Stimulated activated CD8-positive, alpha-beta memory T cell treated with anti-CD3 and anti-CD28 coated beads, Interleukin-7, amount 100 ng/mL, for 48 hours (primary cell): Measurements from ENCODE around the gene EFCAB5.
"Not testable (repeated sequence)": the region's sequence is repeated elsewhere in the genome, so short reads cannot be mapped to it uniquely, and the experiment has no call there.

Experiments used
- DNase-seq, 2 donors: peaks; one replicate each; pipeline ENCODE4 v3.0.0-alpha.2; 2020; ENCODE audit warnings: low read depth in 1 of 2; ENCODE audit errors: extremely low read depth in 1 of 2

EFCAB5 gene

GRCh38 chr17:30000755-30001257, 59.4 kb downstream of the EFCAB5 start:
- DNase-seq = no peak

DNA sequence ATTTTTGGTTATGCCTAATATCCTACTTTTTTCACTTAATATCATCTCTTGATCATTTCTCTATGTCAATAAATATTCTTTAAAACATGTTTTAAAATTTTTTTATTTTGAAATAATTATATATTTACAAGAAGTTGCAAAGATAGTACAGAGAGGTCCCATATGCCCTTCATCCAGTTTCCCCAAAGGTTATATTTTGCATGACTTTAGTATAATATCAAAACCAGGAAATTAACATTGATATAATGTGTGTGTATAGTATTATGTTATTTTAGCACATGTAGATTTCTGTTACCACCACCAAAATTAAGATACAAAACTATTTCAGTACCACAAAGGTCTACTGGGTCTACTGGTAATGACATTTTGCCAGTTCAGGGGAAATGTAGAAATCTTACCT, 60.7 kb downstream of the EFCAB5 start:
- no peak for DNase-seq

GRCh38 chr17:30005709-30006320, 64.4 kb downstream of the EFCAB5 start:
- DNase-seq = no peak

- not testable (repeated sequence) for DNase-seq
These were observed 70.5 kb downstream of the EFCAB5 start for GRCh38 chr17:30011934-30012333.

- no peak for DNase-seq
These were observed 80.4 kb downstream of the EFCAB5 start for GRCh38 chr17:30021708-30022317.

DNA sequence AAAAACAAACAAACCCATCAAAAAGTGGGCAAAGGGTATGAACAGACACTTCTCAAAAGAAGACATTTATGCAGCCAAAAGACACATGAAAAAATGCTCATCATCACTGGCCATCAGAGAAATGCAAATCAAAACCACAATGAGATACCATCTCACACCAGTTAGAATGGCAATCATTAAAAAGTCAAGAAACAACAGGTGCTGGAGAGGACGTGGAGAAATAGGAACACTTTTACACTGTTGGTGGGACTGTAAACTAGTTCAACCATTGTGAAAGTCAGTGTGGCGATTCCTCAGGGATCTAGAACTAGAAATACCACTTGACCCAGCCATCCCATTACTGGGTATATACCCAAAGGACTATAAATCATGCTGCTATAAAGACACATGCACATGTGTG, 83.9 kb downstream of the EFCAB5 start:
- not testable (repeated sequence) for DNase-seq

GRCh38 chr17:30027676-30028075, 86.2 kb downstream of the EFCAB5 start:
- DNase-seq = no peak

- DNase-seq = no peak
These were observed 89.9 kb downstream of the EFCAB5 start for GRCh38 chr17:30031214-30031869.

DNA sequence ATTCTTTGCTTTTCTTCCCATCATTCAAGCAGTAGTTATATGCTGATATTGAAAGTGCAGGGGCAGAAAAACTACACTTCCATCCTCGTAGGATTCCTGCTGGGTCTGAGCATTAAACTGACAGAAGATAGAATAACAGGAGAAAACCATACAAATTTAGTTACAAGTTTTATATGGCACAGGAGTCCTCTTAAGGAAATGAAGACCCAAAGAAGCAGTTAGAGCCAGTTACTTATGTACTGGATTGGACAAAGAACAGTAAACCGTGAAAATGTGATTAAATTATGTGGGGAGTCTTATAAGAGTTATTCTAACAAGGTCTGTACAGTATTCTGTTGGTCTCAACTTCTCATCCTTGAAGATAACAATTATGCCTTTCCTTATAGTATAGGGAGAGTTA, 93.9 kb downstream of the EFCAB5 start:
- no peak for DNase-seq

DNA sequence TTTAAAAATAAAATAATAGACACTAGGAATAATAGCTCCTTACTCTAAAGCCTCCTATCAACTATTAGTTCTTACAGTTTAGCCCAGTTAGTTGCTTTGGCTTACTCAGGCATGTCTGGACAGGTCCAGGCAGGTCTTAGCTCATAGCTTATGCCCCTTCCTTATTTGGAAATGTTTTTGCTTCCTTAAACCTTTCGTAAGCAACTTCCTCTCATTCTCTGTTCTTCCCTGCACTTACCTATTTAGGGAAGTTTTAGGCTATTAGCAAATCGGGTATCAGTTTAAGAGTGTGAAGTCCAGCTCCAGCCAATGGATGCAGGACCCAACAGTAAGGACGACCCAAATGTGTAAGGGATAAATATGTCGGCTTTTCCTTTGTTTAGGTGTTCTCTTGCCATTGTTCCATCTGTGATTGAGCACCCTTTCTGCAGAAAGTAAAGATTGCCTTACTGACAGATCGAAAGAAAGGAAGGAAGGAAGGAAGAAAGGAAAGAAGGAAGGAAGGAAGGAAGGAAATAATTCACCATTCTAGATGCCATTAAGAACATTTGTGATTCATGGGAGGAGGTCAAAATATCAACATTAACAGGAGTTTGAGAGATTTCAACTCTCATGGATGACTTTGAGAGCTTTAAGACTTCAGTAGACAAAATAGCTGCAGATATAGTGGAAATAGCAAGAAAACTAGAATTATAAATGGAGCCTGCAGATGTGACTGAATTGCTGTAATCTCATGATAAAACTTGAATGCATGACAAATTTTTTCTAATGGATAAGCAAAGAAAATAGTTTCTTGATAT, 99.5 kb downstream of the EFCAB5 start:
- not testable (repeated sequence) for DNase-seq

DNA sequence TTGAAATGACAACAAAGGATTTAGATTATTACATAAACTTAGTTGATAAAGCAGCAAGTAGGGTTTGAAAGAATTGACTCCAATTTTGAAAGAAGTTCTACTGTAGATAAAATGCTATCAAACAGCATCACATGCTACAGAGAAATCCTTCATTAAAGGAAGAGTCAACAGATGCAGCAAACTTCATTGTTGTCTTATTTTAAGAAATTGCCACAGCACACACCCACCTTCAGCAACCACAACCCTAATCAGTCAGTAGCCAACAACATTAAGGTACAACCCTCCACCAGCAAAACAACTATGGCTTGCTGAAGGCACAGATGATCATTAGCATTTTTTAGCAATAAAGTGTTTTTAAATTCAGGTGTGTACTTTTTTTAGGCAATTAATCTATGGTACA, 100.1 kb downstream of the EFCAB5 start:
- DNase-seq = no peak

- no peak for DNase-seq
These were observed 120.9 kb downstream of the EFCAB5 start for GRCh38 chr17:30062372-30062771.

DNA sequence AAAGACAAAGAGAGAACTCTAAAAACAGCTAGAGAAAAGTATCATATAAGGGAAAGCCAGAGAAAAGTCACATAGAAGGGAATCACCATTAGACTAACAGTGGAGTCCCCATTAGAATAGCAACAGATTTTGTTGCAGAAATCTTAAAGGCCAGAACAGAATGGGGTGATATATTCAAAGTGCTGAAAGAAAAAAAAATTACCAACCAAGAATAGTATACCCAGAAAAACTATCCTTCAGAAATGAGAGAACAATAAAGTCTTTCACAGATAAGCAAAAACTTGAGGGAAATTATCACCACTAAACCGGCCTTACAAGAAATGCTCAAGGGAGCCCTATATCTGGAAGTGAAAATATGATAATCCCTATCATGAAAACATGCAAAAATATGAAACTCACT, 123.3 kb downstream of the EFCAB5 start:
- no peak for DNase-seq

GRCh38 chr17:30068465-30068864, 127.0 kb downstream of the EFCAB5 start:
- no peak for DNase-seq

- DNase-seq = no peak
These were observed 132.8 kb downstream of the EFCAB5 start for GRCh38 chr17:30074254-30074653.

DNA sequence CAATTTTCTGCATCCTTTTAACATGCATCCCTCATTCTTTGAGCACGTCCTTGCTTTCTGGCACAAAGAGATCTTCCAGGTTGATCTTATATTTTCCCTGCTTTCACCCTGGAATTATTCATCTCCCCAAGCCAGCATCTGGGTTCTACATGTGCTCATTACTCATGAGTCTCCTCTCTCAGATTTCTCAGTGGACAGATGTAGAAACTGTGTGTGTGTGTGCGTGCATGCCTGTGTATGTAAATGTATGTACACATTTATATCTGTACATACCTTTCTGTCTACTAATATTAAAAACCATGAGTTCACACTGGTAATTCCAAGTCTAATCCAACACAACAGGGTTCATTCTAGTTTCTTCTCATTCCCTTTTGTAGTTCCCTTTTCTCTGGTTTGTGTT, 133.3 kb downstream of the EFCAB5 start:
- no peak for DNase-seq

- DNase-seq = no peak
These were observed 141.3 kb downstream of the EFCAB5 start for GRCh38 chr17:30082773-30083172.

- DNase-seq = no peak
These were observed 143.4 kb downstream of the EFCAB5 start for GRCh38 chr17:30084788-30085187.

DNA sequence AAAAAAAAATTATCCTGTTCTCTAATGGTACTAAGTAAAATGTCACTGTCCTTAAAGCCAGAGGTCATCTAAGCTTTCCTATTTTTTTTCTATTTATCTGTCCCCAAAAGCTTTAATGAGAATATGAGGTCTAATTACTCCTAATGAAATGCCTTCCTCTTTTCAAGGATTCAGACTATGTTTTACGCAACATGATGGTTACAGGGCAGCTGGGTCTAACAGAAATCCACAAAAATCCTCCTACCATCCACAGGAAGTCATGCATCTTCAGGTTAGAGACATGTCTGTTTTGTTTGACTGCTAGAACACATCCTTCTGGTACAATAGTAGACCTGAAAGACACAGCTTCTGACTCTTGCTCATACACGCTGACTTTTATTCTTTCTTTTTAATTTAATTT, 145.5 kb downstream of the EFCAB5 start:
- DNase-seq = no peak

DNA sequence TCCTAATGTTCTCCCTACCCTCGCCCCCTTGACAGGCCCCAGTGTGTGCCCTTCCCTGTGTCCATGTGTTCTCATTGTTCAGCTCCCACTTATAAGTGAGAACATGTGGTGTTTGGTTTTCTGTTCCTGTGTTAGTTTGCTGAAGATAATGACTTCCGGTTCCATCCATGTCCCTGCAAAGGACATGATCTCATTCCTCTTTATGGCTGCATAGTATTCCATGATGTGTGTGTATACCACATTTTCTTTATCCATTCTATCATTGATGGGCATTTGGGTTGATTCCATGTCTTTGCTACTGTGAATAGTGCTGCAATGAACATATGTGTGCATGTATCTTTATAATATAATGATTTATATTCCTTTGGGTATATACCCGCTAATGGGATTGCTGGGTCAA, 146.0 kb downstream of the EFCAB5 start:
- not testable (repeated sequence) for DNase-seq

DNA sequence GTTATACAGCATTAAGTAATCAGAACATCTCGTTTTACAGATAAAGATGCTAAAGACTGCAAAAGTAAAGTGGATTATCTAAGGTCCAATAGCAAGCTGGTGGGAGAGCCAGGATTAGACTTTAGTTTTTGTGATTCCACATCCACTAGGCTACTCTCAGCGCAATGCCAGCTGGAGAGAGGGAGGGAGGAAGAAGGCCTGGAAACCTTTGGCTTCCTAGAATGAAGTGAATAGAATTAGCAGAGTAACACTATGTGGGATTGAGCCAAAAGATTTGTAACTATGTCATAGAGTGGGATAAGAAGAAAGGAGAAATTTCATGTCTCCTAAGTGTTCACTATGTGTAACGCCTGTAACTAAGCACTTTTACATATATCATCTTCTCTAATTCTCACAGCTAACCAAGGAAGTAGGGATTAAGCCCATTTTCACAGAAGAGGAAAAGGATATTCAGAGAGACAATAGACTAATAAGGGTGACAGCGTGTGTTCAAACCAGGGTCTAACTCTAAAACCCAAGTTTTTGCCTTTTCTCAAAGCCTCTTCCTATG, 149.8 kb downstream of the EFCAB5 start:
- DNase-seq = no peak
